ENCODE measurements around the gene LY6G6C.
"Not testable (repeated sequence)": the region's sequence is repeated elsewhere in the genome, so short reads cannot be mapped to it uniquely, and the experiment has no call there.

Gene LY6G6C

DNA sequence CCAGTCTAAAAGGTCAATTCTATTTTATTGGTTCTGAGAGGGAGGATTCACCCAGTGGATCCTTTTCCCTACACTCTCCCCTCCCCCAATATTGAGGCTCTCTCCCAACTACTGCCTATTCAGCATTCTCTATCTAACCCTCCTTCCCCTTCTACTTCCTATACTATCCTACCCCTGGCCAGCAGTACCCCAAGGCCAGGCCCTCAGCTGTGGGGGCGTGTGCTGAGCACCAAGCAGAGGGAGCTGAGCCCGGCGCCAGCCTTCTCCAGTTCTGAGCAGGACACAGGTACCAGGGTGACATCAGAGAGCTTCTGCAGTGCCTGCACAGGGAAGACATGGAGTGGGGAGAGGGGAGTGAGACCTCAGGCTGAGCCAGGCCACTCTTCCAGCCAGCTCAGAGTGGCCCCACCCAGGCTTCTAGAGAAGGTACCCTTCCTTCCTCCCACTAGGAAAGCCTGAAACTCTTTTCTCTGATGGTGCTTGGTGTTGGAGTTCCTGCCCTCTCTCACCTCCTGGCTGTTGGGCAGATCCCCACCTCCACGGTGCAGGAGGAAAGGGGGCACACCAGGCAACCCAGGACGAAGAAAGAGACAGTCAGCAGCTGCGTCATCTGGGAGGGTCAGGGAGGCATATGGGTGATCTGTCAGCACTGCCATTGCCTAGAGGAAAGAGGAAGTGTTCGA, 5.6 kb upstream of the LY6G6C start:
- no peak for DNase-seq (ENCODE audit: low spot score)

DNA sequence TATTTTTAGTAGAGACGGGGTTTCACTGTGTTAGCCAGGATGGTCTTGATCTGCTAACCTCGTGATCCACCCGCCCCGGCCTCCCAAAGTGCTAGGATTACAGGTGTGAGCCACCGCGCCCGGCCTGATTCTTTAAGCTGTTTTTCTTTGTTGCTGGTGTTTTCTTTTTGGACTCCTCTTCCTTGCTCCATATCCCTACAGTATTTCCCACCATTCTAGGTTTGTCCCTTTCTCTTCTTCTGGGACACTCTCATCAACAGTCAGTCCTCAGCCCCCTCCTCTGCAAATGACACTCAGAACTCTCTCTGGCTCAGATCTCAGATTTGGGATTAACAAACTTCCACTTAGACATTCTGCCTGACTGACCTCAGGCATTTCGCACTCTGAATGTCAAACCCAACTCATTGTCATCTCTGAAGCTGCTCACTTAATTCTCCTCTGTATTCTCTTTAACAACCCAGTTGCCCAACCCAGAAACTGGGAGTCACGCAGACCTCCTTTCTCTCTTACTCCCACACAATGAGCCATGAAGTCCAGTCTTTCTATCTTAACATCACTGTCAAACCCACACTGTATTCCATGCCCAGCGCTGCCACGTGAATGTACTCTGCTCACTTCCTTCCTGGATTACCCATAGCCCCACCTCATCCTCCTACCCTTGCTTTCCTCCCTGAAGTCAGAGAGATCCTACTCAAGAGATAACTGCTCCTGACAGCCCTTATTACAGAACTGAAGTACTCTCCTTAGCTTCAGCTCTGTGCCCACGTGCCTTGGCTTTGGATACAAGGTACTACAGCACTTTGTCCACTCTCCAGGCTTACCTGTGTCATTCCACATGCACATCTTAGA, 4.2 kb upstream of the LY6G6C start:
- no peak for DNase-seq (ENCODE audit: low spot score)

DNA sequence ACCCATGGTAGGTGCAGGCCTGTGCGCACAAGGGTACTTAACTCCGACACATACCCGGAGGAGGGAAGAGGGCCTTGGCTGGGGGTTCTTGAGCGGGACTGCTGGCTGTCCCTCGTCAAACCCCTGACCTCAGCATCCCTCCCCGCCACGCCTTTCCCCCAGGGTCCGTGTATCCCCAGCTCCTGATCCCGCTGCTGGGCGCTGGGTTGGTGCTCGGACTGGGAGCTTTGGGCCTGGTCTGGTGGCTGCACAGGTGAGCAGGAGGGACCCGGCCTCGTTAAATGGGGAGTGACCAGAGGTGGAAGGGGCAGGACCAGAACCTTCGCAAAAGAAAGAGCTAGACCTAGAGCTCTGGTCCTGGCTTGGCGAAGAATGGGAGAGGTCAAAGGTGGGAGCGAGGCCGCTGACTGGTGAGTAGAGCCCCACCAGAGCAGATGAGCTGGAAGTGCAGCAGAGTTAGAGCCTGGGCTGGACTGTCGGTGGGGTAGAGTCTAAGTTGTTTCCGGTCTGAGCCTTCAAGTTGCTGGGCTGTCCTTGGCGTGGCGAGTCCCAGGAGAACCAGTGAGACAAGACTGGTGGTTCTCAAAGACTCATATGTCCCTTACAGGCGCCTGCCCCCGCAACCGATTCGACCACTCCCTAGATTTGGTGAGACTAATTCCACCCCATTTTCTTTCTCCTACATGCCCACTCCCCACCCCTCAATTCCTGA, 2.6 kb upstream of the LY6G6C start:
- DNase-seq (ENCODE audit: low spot score): no peak

DNA sequence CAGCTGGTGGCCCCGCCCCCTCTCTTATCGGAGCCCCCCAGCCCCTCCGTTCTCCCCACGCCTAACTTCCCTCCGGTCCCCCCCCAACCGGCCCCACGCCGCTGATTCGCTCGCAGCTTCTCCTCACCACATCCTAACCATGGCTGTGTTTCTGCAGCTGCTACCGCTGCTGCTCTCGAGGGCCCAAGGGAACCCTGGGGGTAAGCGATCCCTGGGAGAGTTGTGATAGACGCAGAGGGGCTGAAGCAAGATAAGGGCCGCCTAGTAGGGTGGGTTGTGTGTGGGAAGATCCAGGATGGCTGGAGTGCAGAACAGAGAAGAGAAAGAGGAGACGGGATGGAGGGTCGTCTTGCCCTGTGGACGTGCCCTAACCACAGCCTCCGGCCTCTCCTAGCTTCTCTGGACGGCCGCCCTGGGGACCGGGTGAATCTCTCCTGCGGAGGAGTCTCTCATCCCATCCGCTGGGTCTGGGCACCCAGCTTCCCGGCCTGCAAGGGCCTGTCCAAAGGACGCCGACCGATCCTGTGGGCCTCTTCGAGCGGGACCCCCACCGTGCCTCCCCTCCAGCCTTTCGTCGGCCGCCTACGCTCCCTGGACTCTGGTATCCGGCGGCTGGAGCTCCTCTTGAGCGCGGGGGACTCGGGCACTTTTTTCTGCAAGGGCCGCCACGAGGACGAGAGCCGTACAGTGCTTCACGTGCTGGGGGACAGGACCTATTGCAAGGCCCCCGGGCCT, 1.9 kb upstream of the LY6G6C start, which contains the start of gene MPIG6B:
TSS of gene MPIG6B (plus strand) at position 129 of the 735 bp plus-strand sequence. CDS start at position 140, 11 bp downstream.
- DNase-seq (ENCODE audit: low spot score): no peak

DNA sequence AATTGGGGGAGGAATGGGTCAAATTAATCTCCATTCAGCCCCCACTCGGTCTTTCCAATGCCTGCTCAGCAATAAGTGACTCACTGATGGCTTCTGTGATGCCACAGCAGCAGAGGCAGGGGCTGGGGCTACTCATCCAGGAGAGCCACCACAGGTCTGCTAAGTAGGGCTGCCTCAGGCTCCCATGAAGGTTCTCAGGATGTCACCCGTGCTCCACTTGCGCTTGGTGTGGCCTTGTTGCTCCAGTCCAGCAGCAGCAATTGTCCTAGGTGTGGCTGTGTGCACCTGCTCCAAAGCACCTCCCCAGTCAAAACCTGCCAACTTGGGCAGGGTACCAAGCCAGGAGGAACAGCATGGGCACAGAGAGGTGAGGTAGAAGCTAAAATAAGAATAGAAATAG, 627 bp upstream of the LY6G6C start:
- no peak for DNase-seq (ENCODE audit: low spot score)

DNA sequence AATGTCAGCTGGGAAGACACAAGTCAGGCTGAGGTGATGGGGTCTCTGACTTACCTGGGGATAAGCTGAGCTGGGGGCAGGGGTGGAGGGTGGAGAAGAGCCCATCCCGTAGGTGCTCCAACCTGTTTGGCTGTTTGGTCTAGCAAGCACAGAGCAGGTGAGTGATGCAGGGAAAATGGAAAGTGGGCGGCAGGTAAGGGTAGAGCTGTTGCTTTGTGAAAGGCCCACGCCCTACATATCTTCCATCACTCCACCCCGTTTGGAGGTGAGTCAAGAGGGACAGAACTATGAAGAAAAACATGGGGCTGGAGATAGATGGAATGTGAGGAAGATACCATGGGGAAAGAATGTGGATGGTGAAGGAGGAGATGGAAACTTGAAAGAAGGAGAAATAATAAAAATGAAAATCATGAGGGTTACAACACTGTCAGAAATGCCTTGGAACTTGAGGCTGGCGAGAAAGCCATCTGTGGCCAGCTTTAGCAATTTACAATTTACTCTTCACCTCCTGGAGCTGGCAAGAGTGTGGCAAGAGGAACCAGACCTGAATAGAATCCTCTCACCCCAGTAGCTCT, 1.3 kb downstream of the LY6G6C start:
- DNase-seq (ENCODE audit: low spot score): no peak

DNA sequence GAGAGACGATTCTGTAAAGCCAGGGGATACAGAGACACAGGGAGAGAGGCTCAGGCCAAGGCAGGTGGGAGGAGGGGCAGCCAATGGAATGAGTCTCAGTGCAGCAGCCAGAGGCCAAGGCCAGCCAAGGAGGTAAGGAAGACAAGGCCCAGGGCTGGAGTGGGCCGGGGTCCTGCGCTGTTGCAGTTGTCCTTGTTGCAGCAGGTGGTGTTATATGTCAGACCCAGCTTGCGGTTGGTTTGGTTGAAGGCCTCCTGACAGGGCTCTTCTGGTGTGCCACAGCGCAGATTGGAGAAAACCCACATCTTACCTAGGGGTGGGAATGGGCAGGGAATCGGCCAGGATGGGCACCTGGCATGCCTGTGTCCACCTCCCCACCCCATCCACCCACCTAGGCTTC, 2.5 kb downstream of the LY6G6C start:
- DNase-seq (ENCODE audit: low spot score): no peak

DNA sequence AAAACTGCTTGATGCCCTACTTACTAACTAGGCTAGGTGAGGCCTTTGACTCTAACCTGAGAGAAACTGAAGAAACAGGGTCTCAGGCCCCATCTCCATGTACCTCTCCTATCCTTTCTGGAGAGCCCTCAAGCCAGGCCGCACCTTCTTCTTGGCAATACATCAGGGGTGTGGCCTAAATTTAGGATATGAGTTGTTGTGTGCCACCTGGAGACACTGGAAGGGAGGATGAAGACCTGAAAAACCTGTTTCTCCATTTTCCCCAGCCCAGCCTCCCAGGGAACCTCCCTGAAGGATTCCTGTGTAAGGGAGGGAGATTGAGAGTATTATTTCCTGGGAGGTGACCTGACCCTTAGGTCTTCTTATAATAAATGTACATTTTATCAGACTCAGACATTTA, 3.3 kb downstream of the LY6G6C start:
- no peak for DNase-seq (ENCODE audit: low spot score)

DNA sequence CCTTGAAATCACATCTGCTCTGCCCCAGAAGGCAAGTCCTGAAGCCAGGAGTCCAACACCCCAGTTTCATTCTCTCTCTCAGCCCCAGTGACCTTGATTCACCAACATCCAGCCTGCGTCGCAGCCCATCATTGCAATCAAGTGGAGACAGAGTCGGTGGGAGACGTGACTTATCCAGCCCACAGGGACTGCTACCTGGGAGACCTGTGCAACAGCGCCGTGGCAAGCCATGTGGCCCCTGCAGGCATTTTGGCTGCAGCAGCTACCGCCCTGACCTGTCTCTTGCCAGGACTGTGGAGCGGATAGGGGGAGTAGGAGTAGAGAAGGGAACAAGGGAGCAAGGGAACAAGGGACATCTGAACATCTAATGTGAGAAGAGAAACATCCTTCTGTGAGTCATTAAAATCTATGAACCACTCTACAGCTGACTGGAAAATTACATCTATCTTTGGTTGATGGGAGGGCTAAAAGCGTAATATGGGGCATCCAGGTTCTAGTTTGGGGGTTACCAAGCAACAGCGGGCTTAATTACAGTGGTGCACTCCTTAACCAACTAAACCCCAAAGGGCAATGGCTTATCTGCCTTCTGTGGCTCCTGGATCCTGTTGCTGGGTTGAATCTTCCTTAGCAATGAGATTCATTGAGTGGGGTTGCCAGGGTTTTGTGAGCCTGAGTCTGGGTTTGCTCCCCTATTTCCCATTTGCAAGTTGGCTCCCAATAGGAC, 3.9 kb downstream of the LY6G6C start:
- DNase-seq (ENCODE audit: low spot score): no peak

DNA sequence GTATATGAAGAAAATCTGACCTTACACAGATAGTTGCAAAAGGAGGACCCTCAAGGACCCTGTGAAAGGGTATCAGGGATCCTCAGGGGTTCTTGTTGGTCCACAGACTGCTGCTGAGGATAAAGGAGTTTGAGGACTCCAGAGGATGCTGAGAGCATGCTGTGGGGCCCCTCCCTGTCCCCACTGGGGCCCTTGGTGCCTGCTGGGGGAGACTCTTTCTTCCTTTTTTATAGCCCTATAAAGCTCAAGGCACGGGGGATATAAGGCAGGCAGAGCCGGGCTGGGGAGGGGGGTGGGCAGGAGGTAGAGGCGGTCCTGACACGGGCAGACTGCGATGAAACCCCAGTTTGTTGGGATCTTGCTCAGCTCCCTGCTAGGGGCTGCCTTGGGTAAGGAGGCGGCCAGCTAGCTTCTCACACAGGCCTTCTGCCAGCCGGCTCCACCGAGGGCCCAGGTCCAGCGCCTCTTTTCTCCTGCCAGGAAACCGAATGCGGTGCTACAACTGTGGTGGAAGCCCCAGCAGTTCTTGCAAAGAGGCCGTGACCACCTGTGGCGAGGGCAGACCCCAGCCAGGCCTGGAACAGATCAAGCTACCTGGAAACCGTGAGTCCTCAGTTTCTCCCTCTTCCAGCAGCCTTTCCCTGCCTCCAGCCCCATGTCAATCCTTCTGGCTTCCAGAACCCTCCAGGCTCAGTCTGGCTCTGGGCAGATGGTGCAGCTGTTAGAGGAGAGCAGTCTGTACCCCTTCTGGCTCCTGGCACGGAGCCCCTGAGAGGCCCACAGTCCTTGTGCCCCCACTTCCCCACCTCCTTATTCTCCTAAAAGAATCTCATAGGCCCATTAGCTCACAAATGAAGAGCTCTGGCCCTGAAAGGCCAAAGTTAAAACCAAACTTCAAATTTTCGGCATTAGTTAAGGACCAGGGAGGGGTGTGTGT, 6.3 kb downstream of the LY6G6C start, which contains the start of gene LY6G6D:
TSS of gene LY6G6D (plus strand) at position 327 of the 937 bp plus-strand sequence. CDS start at position 335, 8 bp downstream.
- no peak for DNase-seq (ENCODE audit: low spot score)

DNA sequence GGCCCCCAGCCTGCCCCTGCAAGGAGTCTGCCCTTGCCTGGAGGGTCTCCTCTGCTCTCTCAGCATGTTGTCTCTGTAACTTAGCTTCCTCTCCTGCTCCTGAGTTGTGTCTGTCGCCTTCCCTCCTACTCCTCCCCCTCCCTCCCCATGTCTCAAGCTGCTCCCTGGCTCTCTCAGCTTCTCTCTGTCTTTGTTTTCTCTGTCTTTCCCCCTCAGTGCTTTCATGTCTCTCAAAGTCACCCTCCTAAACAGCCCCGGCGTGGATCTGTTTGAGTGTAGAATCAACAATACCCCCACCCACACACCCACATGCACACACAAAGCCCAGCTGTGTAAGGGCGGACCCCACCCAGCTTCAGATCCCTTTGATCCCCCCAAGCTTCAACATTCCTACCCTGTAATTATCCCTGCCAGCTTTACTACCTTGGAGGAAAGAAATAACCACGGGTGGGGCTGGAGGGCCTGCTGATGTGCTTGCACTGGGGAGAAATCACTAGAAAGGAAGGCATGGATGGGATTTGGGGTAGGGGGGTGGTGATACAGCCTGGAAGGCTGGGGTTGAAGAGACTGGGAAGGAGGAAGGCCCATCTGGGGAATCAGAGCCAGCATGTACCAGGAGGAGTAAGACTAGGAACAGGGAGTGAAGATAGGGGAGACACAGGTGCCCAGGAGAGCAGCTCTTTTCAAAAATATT, 7.4 kb downstream of the LY6G6C start:
- DNase-seq (ENCODE audit: low spot score): no peak

DNA sequence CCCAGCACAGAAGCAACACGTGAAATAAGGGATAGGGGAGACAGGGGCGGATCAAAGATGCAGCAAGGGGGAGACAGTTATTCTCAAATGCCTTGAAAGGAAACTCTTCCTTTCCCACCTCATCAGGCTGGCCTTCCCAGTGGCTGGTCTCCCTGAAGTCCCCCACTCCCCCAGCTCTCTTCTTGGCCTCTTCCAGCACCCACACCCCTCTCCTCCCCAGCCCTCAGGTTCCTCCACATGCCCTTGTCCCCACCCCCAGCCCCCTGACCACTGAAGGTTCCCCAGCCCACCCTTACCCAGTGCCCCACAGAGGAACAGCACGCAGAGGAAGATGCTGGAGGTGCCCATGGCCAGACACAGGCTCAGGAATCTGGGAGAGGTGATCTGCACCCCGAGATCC, 8.1 kb downstream of the LY6G6C start:
- DNase-seq (ENCODE audit: low spot score): no peak

DNA sequence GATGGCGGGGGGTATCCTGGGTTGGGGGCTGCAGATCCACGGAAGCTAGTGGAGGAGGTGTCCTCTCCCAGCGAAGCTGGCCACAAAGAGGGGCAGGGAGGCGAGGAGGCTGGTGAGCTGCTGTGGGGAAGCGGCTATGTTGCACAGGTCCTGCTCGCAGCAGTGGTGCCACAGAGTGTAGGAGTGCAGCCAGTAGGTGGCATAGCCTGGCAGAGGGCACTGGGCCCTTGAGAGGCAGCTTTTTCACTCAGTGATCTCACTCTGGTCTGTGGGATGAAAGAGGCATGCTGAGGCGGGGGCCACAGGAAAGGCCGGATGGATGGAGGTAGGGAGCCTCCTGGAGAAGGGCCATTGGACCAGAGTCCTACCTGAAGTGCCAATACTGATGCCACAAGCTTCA, 9.2 kb downstream of the LY6G6C start:
- no peak for DNase-seq (ENCODE audit: low spot score)

DNA sequence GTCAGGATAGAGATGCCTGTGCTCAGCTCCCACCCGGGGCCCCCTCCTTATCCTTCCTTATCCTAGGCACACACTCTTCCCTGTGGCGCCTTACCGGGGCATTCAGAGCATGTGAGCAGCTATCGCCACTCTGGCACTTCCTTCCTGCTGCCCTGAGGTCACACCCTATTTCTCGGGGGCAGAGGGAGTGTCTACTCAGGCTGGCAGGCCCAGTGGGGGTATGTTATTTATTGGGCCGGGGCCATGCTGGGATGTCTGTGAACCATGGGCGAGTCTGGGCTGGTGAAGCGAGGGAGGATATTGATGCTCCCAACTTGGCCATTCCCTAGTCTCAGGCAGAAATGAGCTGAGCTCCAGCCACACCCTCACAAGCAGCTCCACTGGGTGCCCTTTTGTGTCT, 10.3 kb downstream of the LY6G6C start:
- DNase-seq (ENCODE audit: low spot score): no peak

DNA sequence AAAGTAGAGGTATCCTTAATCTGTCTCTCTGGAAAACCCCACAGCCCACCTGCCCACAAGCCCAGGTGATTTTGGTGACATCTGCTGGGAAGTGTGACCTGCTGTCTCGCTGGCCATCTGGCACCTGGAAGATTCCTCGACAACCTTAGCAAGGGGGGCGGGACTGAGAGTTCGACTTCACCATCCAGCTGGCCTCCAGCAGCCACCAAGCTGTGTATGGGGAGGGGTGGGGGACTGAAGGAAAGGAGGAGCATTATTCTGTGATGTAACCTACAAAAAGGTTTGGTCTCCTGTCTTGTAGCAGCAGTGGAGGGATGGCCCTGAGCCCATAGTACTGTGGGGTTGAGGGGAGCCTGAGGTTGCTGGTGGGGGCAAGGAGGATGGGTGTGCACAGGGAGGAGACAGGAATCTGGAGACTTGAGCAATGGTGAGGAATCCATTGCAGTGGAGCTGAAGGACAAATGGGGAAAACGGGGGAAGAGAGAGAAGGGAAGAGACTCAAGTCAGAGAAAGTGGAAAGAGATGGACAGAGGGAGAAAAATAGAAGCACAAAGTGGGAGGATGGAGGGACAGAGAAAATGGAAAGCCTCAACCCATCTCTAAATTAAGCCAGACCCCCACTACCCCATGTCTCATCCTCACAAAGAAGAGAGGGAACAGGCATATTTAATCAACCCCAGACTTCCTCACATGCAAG, 10.9 kb downstream of the LY6G6C start:
- DNase-seq (ENCODE audit: low spot score): no peak

DNA sequence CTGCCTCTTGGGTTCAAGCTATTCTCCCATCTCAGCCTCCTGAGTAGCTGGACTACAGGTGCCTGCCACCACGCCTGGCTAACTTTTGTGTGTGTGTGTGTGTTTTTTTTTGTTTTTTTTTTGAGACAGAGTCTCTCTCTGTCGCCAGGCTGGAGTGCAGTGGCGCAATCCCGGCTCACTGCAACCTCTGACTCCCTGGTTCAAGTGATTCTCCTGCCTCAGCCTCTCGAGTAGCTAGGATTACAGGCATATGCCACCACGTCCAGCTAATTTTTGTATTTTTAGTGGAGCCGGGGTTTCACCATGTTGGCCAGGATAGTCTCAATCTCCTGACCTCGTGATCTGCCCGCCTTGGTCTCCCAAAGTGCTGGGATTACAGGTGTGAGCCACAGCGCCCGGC, 12.4 kb downstream of the LY6G6C start:
- not testable (repeated sequence) for DNase-seq (ENCODE audit: low spot score)

DNA sequence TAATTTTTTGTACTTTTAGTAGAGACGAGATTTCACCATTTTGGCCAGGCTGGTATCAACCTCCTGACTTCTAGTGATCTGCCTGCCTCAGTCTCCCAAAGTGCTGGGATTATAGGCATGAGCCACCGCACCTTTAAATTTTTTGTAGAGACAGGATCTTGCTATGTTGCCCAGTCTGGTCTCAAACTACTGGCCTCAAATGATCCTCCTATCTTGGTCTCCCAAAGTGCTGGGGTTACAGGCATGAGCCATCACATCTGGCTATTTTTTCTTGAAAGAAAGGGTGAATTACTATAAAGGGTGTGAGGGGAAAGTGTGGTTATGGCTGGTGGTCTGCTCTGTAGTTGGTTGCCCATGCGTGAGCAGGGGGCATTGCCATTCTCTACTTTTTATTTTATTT, 13.3 kb downstream of the LY6G6C start:
- DNase-seq (ENCODE audit: low spot score): no peak

DNA sequence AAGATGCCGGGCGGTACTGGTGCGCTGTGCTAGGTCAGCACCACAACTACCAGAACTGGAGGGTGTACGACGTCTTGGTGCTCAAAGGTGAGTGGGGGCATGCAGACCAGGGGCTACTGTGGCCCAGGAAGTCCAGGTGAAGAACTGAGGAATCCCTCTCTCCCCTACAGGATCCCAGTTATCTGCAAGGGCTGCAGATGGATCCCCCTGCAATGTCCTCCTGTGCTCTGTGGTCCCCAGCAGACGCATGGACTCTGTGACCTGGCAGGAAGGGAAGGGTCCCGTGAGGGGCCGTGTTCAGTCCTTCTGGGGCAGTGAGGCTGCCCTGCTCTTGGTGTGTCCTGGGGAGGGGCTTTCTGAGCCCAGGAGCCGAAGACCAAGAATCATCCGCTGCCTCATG, 13.8 kb downstream of the LY6G6C start:
- no peak for DNase-seq (ENCODE audit: low spot score)

DNA sequence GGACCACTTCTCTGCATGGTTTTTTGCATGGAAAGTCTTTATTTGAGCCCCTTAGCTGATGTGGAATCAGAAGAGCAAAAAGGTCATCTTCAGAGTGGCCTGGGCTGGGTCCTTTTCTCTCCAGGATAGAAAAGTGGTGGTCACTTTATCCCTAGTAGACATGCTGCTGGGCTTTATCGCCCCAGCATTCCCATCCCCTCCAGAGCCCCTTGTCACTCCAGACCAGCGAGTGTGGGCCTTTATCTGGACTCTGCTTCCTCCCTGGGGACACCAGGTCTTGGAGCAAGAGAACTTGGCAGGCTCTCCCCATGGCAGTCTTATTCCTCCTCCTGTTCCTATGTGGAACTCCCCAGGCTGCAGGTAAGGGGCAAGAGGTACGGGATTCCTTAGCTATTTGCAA, 14.9 kb downstream of the LY6G6C start, which contains the start of gene LY6G6F:
TSS of gene LY6G6F (plus strand) at position 268 of the 400 bp plus-strand sequence. CDS start at position 309, 41 bp downstream.
- no peak for DNase-seq (ENCODE audit: low spot score)

All from AG20443 (cell line).